PC-3 (cell line): ENCODE data around the gene PLPP3. TPM values are rescaled to one million over a fixed set of nuclear protein-coding genes. Genes with fewer than 3 reads are reported as not detected.

ENCODE experiments used
- ATAC-seq: fragments of 200-7000 bp; cut with Tn5 transposase; 2 replicates; pipeline ENCODE4 v1.9.1; 2020; ENCODE audit warnings: mild to moderate bottlenecking, moderate library complexity
- BruUV-seq: library from RNA; stranded (reverse); fragments of 400-500 nt; replicated peaks from 2 replicates; lab custom pipeline; 2021; lab: Mats Ljungman, UMichigan
- CTCF ChIA-PET: fragments of 300-600 bp; sonication (Branson Sonifier 250); formaldehyde crosslinking; loops from one replicate; lab custom pipeline; 2022; ENCODE audit warnings: antibody characterized with exemption; lab: Charles Lee
- POLR2A ChIA-PET: fragments of 300-600 bp; sonication (Branson Sonifier 250); formaldehyde crosslinking; loops from one replicate; lab custom pipeline; 2022; ENCODE audit warnings: antibody characterized with exemption; ENCODE audit not compliant: unreplicated experiment; lab: Charles Lee
- DNase-seq: peaks from one replicate; pipeline ENCODE4 v3.0.0-alpha.2; 2015
- H2AFZ ChIP-seq: fragments of 300-600 bp; sonication (generic); 2 replicates; pipeline ENCODE4 v1.6.0; 2016; ENCODE audit warnings: antibody characterized with exemption, low read length
- H3F3A ChIP-seq: fragments of 300-600 bp; sonication (generic); one replicate; pipeline ENCODE4 v1.6.0; 2017; ENCODE audit warnings: antibody characterized with exemption, low read length, control low read depth, mild to moderate bottlenecking; ENCODE audit not compliant: unreplicated experiment
- H3K27ac ChIP-seq: fragments of 300-600 bp; sonication (generic); 2 replicates; pipeline ENCODE4 v1.5.1; 2016; ENCODE audit warnings: mild to moderate bottlenecking, low read length
- H3K27me3 ChIP-seq: fragments of 300-600 bp; sonication (generic); 2 replicates; pipeline ENCODE4 v1.6.1; 2016; ENCODE audit warnings: low read length, mixed read lengths
- H3K36me3 ChIP-seq: fragments of 300-600 bp; sonication (generic); 2 replicates; pipeline ENCODE4 v1.6.1; 2016; ENCODE audit warnings: low read depth, mixed run types, low read length, mixed read lengths
- H3K4me1 ChIP-seq: fragments of 300-600 bp; sonication (generic); 2 replicates; pipeline ENCODE4 v1.5.1; 2016; ENCODE audit warnings: low read length; ENCODE audit not compliant: insufficient read depth
- H3K4me2 ChIP-seq: fragments of 300-600 bp; sonication (generic); 2 replicates; pipeline ENCODE4 v1.6.0; 2016; ENCODE audit warnings: low read length
- H3K4me3 ChIP-seq: fragments of 300-600 bp; sonication (generic); 2 replicates; pipeline ENCODE4 v1.5.1; 2016; ENCODE audit warnings: mild to moderate bottlenecking, low read length, mixed read lengths
- H3K79me2 ChIP-seq: fragments of 300-600 bp; sonication (generic); 2 replicates; pipeline ENCODE4 v1.6.1; 2017; ENCODE audit warnings: low read length, mixed read lengths
- H3K9ac ChIP-seq: fragments of 300-600 bp; sonication (generic); 2 replicates; pipeline ENCODE4 v1.6.0; 2016; ENCODE audit warnings: mild to moderate bottlenecking, low read length
- H3K9me2 ChIP-seq: fragments of 300-600 bp; sonication (generic); replicated peaks from 2 replicates; pipeline ENCODE4 v1.6.1; 2016; ENCODE audit warnings: mixed run types, low read length, mixed read lengths
- H3K9me3 ChIP-seq: fragments of 300-600 bp; sonication (generic); 2 replicates; pipeline ENCODE4 v1.6.1; 2016; ENCODE audit warnings: low read length, mixed read lengths
- H4K20me1 ChIP-seq: fragments of 300-600 bp; sonication (generic); 2 replicates; pipeline ENCODE4 v1.6.1; 2016; ENCODE audit warnings: low read length, mixed read lengths
- EZH2 ChIP-seq: fragments of 300-600 bp; sonication (generic); IDR thresholded peaks from one replicate; pipeline ENCODE4 v1.6.1; 2017; ENCODE audit warnings: antibody characterized with exemption, mild to moderate bottlenecking, low read length; ENCODE audit not compliant: unreplicated experiment
- EZH2phosphoT487 ChIP-seq: fragments of 300-600 bp; sonication (generic); IDR thresholded peaks from 2 replicates; pipeline ENCODE4 v1.6.1; 2018; ENCODE audit warnings: mild to moderate bottlenecking, antibody characterized with exemption, low read length, borderline replicate concordance
- intact Hi-C: fragments of 100-400 bp; cut with micrococcal nuclease; formaldehyde crosslinking; loops from 2 replicates; pipeline ENCODE4 v1.9.0; 2023
- total RNA-seq: library from RNA; depleted of rRNA; stranded (reverse); fragments of >200 nt; gene quantifications from 2 replicates; pipeline ENCODE4 v1.2.3, GENCODE V29; 2014
- TF ChIP-seq, protein P1 (sequence below): fragments of 300-600 bp; sonication (generic); conservative IDR thresholded peaks from 2 replicates; pipeline ENCODE4 v1.5.1; 2017; ENCODE audit warnings: antibody characterized with exemption, low read depth, mild to moderate bottlenecking, low read length

Gene PLPP3
- total RNA-seq, 1 experiment from 2014 or later = 41.0 TPM

DNA sequence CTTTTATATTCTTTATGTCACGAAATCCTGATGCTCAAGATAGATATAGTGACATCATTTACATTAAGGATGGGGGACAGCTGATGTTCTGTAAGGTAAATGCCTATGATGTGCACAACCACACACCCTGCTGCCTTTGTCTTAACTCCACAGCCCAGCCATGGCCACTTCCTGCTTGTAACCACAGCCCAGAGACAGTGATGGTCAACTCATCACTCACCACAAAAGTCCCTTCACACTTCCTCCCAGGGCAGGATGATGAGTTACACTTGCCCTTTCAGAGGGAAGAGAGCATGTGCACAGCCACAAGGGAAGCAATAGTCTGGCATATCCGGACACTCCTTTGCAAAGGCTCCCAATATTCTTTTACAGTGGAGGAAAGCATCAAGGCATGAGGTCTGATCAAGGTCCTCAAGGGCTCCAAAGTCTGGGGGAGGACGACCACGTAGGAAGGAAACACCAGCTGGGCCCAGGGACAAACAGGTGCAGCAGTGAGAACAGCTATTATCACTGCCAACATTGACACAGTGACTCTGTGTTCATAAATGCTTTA lies 53.8 kb downstream of the PLPP3 start:
- Histone ChIP-seq H3K9me2 (no peaks in the 10 kb centered on the region), H3F3A (no peaks in the 10 kb centered on the region), H3K4me1 (peaks cover 33% of the 10 kb centered on the region), H3K27ac (no peak overlapping the region), H3K9me3 (no peaks in the 10 kb centered on the region), H2AFZ (no peak overlapping the region), H3K9ac (no peak overlapping the region), H3K79me2 (peaks cover 23% of the 10 kb centered on the region), H3K4me2 (no peak overlapping the region), H3K4me3 (no peak overlapping the region), H3K27me3 (no peaks in the 10 kb centered on the region), H3K36me3 (peaks cover 22% of the 10 kb centered on the region; the same call in 1 of the 2 replicates), H4K20me1 (peaks cover 7% of the 10 kb centered on the region; the same call in 1 of the 2 replicates)
- intact Hi-C loops = no loop called here
- no TSS peak for BruUV-seq
- POLR2A ChIA-PET = no interaction called here
- ATAC-seq (peak; percentile 62), DNase-seq (peak; percentile 56)
- TF ChIP-seq EZH2phosphoT487 (no peak), EZH2 (no peak)
- TF ChIP-seq, protein P1, sequence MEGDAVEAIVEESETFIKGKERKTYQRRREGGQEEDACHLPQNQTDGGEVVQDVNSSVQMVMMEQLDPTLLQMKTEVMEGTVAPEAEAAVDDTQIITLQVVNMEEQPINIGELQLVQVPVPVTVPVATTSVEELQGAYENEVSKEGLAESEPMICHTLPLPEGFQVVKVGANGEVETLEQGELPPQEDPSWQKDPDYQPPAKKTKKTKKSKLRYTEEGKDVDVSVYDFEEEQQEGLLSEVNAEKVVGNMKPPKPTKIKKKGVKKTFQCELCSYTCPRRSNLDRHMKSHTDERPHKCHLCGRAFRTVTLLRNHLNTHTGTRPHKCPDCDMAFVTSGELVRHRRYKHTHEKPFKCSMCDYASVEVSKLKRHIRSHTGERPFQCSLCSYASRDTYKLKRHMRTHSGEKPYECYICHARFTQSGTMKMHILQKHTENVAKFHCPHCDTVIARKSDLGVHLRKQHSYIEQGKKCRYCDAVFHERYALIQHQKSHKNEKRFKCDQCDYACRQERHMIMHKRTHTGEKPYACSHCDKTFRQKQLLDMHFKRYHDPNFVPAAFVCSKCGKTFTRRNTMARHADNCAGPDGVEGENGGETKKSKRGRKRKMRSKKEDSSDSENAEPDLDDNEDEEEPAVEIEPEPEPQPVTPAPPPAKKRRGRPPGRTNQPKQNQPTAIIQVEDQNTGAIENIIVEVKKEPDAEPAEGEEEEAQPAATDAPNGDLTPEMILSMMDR = no peak
- CTCF ChIA-PET = no interaction called here

DNA sequence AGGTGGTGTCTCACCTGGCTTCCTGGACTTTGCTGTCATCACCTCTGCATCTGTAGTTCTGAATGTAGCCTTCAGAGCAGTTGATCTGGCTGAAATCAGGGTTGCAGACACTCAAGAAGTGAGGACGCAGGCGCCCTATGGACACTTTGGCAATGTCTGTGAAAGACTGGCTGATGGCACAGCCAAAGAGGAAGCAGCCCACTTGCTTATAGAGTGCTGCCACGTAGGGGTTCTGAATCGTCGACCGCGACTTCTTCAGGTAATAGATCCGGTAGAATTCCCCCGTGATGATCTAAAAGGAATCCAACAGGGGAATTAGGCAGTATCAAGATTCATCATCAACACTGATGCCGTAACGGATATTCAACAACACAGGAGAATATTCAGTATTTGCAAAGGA lies 55.1 kb downstream of the PLPP3 start:
- no peaks in the 10 kb centered on the region for H3K27me3 ChIP-seq
- H3K36me3 ChIP-seq = peaks cover 22% of the 10 kb centered on the region; the same call in 1 of the 2 replicates
- H3K9ac ChIP-seq = no peak overlapping the region
- no peak overlapping the region for H3K4me2 ChIP-seq
- ChIA-PET POLR2A (no interaction called here), CTCF (no interaction called here)
- H3K9me3 ChIP-seq = no peaks in the 10 kb centered on the region
- no peak overlapping the region for H3K27ac ChIP-seq
- no TSS peak for BruUV-seq
- no peak for TF ChIP-seq EZH2phosphoT487
- TF ChIP-seq, protein P1 = no peak
- TF ChIP-seq EZH2 = no peak
- no peaks in the 10 kb centered on the region for H3F3A ChIP-seq
- DNase-seq (no peak), ATAC-seq (no peak)
- H3K79me2 ChIP-seq = peaks cover 22% of the 10 kb centered on the region
- H2AFZ ChIP-seq = no peak overlapping the region
- intact Hi-C loops = no loop called here
- peaks cover 7% of the 10 kb centered on the region; the same call in 1 of the 2 replicates for H4K20me1 ChIP-seq
- no peaks in the 10 kb centered on the region for H3K9me2 ChIP-seq
- H3K4me1 ChIP-seq = peaks cover 33% of the 10 kb centered on the region
- no peak overlapping the region for H3K4me3 ChIP-seq

DNA sequence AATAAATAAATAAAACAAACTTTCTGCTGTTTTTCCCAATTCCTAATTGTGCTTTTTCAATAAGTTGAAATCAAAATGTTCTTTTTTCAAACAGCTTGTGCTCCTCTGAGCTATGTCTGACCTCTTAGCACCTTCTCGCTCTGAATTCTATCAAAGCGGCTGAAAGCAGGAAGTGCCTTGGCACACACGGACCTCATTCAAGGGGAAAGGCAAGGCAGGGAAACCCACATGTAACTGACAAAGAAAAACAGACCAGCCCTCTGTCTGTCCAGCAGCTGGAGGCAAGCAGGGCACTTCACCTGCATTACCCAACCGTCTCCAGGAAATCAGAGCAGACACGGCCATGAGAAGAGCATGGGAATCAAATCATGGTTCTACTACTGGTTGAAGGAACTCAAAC lies 56.7 kb downstream of the PLPP3 start:
- Histone ChIP-seq H3K4me3 (no peak overlapping the region), H3K4me1 (peaks cover 33% of the 10 kb centered on the region), H3K9ac (no peak overlapping the region), H3K4me2 (no peak overlapping the region), H4K20me1 (peaks cover 7% of the 10 kb centered on the region; the same call in 1 of the 2 replicates), H3K79me2 (peaks cover 14% of the 10 kb centered on the region), H3K9me2 (no peaks in the 10 kb centered on the region), H3K27ac (no peak overlapping the region), H2AFZ (no peak overlapping the region), H3K9me3 (no peaks in the 10 kb centered on the region), H3K27me3 (no peaks in the 10 kb centered on the region), H3K36me3 (peaks cover 22% of the 10 kb centered on the region; the same call in 1 of the 2 replicates), H3F3A (no peaks in the 10 kb centered on the region)
- DNase-seq (no peak), ATAC-seq (no peak)
- no TSS peak for BruUV-seq
- TF ChIP-seq EZH2 (no peak), EZH2phosphoT487 (no peak)
- TF ChIP-seq, protein P1 = no peak
- POLR2A ChIA-PET = no interaction called here
- CTCF ChIA-PET = no interaction called here
- intact Hi-C loops = no loop called here
